HUDEP-2 (cell line): ENCODE results near the gene ZNF418.

ENCODE experiments used
- DNase-seq, 76 experiments: peaks; one replicate each; lab custom pipeline; 2025; ENCODE audit not compliant: unreplicated experiment in 76 of 76; lab: John Stamatoyannopoulos, UW

Gene ZNF418

GRCh38 chr19:57934820-57935665 lies at the start of gene ZNF418:
Gene ZNF418 (minus strand): TSS chr19:57935402. CDS start chr19:57933822, 1,580 bp downstream.
- DNase-seq: no peak

GRCh38 chr19:57978586-57979289 lies 43.5 kb upstream of the ZNF418 start:
- no peak for DNase-seq

- DNase-seq: no peak
These were observed 39.2 kb upstream of the ZNF418 start, which contains the start of gene C19orf18 for GRCh38 chr19:57974434-57974833. Gene C19orf18 (minus strand): TSS chr19:57974534. CDS start chr19:57974432, 102 bp downstream.

- no peak for DNase-seq
These were observed 29.6 kb upstream of the ZNF418 start for GRCh38 chr19:57964761-57965160.

GRCh38 chr19:57961785-57962184 lies 26.6 kb upstream of the ZNF418 start:
- DNase-seq: no peak

- no peak for DNase-seq
These were observed 19.8 kb upstream of the ZNF418 start for GRCh38 chr19:57954996-57955395.

- DNase-seq: no peak
These were observed 14.5 kb upstream of the ZNF418 start for GRCh38 chr19:57949702-57950101.

GRCh38 chr19:57949296-57949695 lies 14.1 kb upstream of the ZNF418 start:
- no peak for DNase-seq

GRCh38 chr19:57947419-57948134 lies 12.4 kb upstream of the ZNF418 start, which contains the start of gene ZNF256:
Gene ZNF256 (minus strand): TSS chr19:57947706. CDS start chr19:57947474, 232 bp downstream.
- peak in 57 of 76 experiments; percentile 4 to 91 (median 60) for DNase-seq

- DNase-seq: peak in 1 of 76 experiments; percentile 17
These were observed 11.9 kb upstream of the ZNF418 start for GRCh38 chr19:57947088-57947418.

GRCh38 chr19:57946316-57946715 lies 11.1 kb upstream of the ZNF418 start:
- DNase-seq: no peak

- no peak for DNase-seq
These were observed 6.4 kb upstream of the ZNF418 start for GRCh38 chr19:57941593-57941992.

- no peak for DNase-seq
These were observed 529 bp upstream of the ZNF418 start for GRCh38 chr19:57935731-57936130.

- no peak for DNase-seq
These were observed 7.6 kb downstream of the ZNF418 start for GRCh38 chr19:57927587-57927986.

- peak in 74 of 76 experiments; percentile 29 to 93 (median 81) for DNase-seq
These were observed 18.8 kb downstream of the ZNF418 start, which contains the start of gene ZNF417 for GRCh38 chr19:57916168-57916995. Gene ZNF417 (minus strand): TSS chr19:57916592. CDS start chr19:57916411, 181 bp downstream.

- DNase-seq: no peak
These were observed 20.7 kb downstream of the ZNF418 start for GRCh38 chr19:57914531-57914930.

GRCh38 chr19:57907394-57907793 lies 27.8 kb downstream of the ZNF418 start:
- no peak for DNase-seq

GRCh38 chr19:57905258-57905657 lies 29.9 kb downstream of the ZNF418 start:
- DNase-seq: no peak

- DNase-seq: no peak
These were observed 31.5 kb downstream of the ZNF418 start for GRCh38 chr19:57903618-57904184.

- no peak for DNase-seq
These were observed 34.9 kb downstream of the ZNF418 start for GRCh38 chr19:57900311-57900710.
